ENCODE data around the gene TMEM134. TPM values are rescaled to one million over a fixed set of nuclear protein-coding genes. Genes with fewer than 3 reads are reported as not detected.

TMEM134 gene
- total and polyA plus RNA-seq, 10 of the 15 experiments (the other 5 are each of a cell fraction or from before 2014, with no cell fraction given), result 1.6 to 93.8 (median 27.8) TPM

- TF ChIP-seq PAX8 (IDR thresholded peaks at IDR 0.05) (no peak), HDGF (IDR thresholded peaks at IDR 0.05) (no peak), SKIL (IDR thresholded peaks at IDR 0.05; ENCODE audit: low read depth, poor library complexity, severe bottlenecking) (peak; percentile 87), MAX (IDR thresholded peaks at IDR 0.05; ENCODE audit: low read depth, low read length) (peak; percentile 79), STAT3 (IDR thresholded peaks at IDR 0.05; ENCODE audit: low read depth, low read length) (no peak), SMAD5 (IDR thresholded peaks at IDR 0.05; ENCODE audit: low read depth) (no peak), SREBF2 (IDR thresholded peaks at IDR 0.05; ENCODE audit: low read length) (no peak), IRF4 (IDR thresholded peaks at IDR 0.05; ENCODE audit: low read depth, low read length) (peak; percentile 92), SP1 (IDR thresholded peaks at IDR 0.05; ENCODE audit: low read depth, low read length) (peak; percentile 79), SREBF1 (IDR thresholded peaks at IDR 0.05; ENCODE audit: low read length) (no peak), FOXM1 (IDR thresholded peaks at IDR 0.05; ENCODE audit: low read depth, low read length) (no peak), POU2F2 (IDR thresholded peaks at IDR 0.05; ENCODE audit: borderline replicate concordance, low read depth, low read length) (no peak), SUZ12 (IDR thresholded peaks at IDR 0.05; ENCODE audit: unreplicated experiment) (no peak), NFYA (IDR thresholded peaks at IDR 0.05; ENCODE audit: borderline replicate concordance, low read depth, low read length) (no peak), MTA2 (IDR thresholded peaks at IDR 0.05; ENCODE audit: low read depth) (peak; percentile 82), MXI1 (IDR thresholded peaks at IDR 0.05; ENCODE audit: low read depth, low read length) (peak; percentile 86), EP300 (IDR thresholded peaks at IDR 0.05; ENCODE audit: borderline replicate concordance in 1 of 2, control insufficient read depth in 1 of 2, low read depth in 2 of 2, low read length in 2 of 2) (peak; percentile 85 to 88), CUX1 (IDR thresholded peaks at IDR 0.05; ENCODE audit: insufficient replicate concordance, low read depth, low read length) (peak; percentile 94)
- TF ChIP-seq, protein P1, sequence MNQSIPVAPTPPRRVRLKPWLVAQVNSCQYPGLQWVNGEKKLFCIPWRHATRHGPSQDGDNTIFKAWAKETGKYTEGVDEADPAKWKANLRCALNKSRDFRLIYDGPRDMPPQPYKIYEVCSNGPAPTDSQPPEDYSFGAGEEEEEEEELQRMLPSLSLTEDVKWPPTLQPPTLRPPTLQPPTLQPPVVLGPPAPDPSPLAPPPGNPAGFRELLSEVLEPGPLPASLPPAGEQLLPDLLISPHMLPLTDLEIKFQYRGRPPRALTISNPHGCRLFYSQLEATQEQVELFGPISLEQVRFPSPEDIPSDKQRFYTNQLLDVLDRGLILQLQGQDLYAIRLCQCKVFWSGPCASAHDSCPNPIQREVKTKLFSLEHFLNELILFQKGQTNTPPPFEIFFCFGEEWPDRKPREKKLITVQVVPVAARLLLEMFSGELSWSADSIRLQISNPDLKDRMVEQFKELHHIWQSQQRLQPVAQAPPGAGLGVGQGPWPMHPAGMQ (IDR thresholded peaks at IDR 0.05; ENCODE audit: borderline replicate concordance), result no peak
- TF ChIP-seq, protein P2, sequence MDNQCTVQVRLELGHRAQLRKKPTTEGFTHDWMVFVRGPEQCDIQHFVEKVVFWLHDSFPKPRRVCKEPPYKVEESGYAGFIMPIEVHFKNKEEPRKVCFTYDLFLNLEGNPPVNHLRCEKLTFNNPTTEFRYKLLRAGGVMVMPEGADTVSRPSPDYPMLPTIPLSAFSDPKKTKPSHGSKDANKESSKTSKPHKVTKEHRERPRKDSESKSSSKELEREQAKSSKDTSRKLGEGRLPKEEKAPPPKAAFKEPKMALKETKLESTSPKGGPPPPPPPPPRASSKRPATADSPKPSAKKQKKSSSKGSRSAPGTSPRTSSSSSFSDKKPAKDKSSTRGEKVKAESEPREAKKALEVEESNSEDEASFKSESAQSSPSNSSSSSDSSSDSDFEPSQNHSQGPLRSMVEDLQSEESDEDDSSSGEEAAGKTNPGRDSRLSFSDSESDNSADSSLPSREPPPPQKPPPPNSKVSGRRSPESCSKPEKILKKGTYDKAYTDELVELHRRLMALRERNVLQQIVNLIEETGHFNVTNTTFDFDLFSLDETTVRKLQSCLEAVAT (IDR thresholded peaks at IDR 0.05), result peak; percentile 71; the same call in 1 of the 2 replicates
Observed at GRCh38 chr11:67486481-67487195, 17.6 kb upstream of the TMEM134 start (continued).

All from GM12878 (cell line).